HG03039 (cell line): ENCODE measurements around the gene ZNF358.

ENCODE experiments used
- ATAC-seq: cut with Tn5 transposase; IDR thresholded peaks from one replicate; pipeline ENCODE4 v1.9.1; 2021; ENCODE audit warnings: mild to moderate bottlenecking, moderate library complexity; ENCODE audit not compliant: unreplicated experiment

Gene ZNF358

GRCh38 chr19:7515645-7516151, at the start of gene ZNF358:
Gene ZNF358 (plus strand): TSS chr19:7516103. CDS start chr19:7519243, 3,140 bp downstream.
- no peak for ATAC-seq

- ATAC-seq, result no peak
Observed at GRCh38 chr19:7467009-7467989, 48.6 kb upstream of the ZNF358 start.

GRCh38 chr19:7468840-7469239, 47.1 kb upstream of the ZNF358 start:
- no peak for ATAC-seq

- ATAC-seq, result no peak
Observed at GRCh38 chr19:7469669-7470285, 46.1 kb upstream of the ZNF358 start.

- ATAC-seq, result no peak
Observed at GRCh38 chr19:7470540-7471305, 45.2 kb upstream of the ZNF358 start.

GRCh38 chr19:7471696-7472615, 43.9 kb upstream of the ZNF358 start:
- ATAC-seq, result no peak

- ATAC-seq, result no peak
Observed at GRCh38 chr19:7475665-7476064, 40.2 kb upstream of the ZNF358 start.

- no peak for ATAC-seq
Observed at GRCh38 chr19:7476241-7476640, 39.7 kb upstream of the ZNF358 start.

- ATAC-seq, result no peak
Observed at GRCh38 chr19:7476777-7477494, 39.0 kb upstream of the ZNF358 start.

GRCh38 chr19:7477758-7478157, 38.1 kb upstream of the ZNF358 start:
- ATAC-seq, result no peak

GRCh38 chr19:7478173-7478842, 37.6 kb upstream of the ZNF358 start:
- ATAC-seq, result no peak

GRCh38 chr19:7478843-7479227, 37.1 kb upstream of the ZNF358 start:
- no peak for ATAC-seq

- ATAC-seq, result no peak
Observed at GRCh38 chr19:7480222-7480969, 35.5 kb upstream of the ZNF358 start.

- no peak for ATAC-seq
Observed at GRCh38 chr19:7480970-7481255, 35.0 kb upstream of the ZNF358 start.

GRCh38 chr19:7482584-7483439, 33.1 kb upstream of the ZNF358 start:
- no peak for ATAC-seq

GRCh38 chr19:7483720-7484201, 32.1 kb upstream of the ZNF358 start:
- no peak for ATAC-seq

GRCh38 chr19:7486923-7487322, 29.0 kb upstream of the ZNF358 start:
- no peak for ATAC-seq
